HepG2 (cell line): ENCODE measurements around the gene SLC7A6OS. TPM values are rescaled to one million over a fixed set of nuclear protein-coding genes. Genes with fewer than 3 reads are reported as not detected.
A peak's percentile ranks its signal among the peaks of the same experiment; 100 is the strongest.

Source experiments
- ADNP ChIP-seq: sonication (generic); formaldehyde crosslinking; IDR thresholded peaks from 2 replicates; pipeline ENCODE4 v1.4.0; 2020; ENCODE audit warnings: missing genetic modification reagents
- ATF3 ChIP-seq: sonication (generic); formaldehyde crosslinking; IDR thresholded peaks from 2 replicates; pipeline ENCODE4 v1.4.0; 2020; ENCODE audit warnings: missing genetic modification reagents
- DBP ChIP-seq: sonication (generic); formaldehyde crosslinking; IDR thresholded peaks from 2 replicates; pipeline ENCODE4 v1.4.0; 2020; ENCODE audit warnings: missing genetic modification reagents; ENCODE audit errors: not compliant biosample characterization
- FOXM1 ChIP-seq: sonication (generic); formaldehyde crosslinking; IDR thresholded peaks from 2 replicates; pipeline ENCODE4 v1.5.0; 2020; ENCODE audit warnings: missing genetic modification reagents
- GATA4 ChIP-seq: sonication (generic); IDR thresholded peaks from 2 replicates; pipeline ENCODE4 v1.6.1; 2016; ENCODE audit warnings: antibody characterized with exemption, low read depth, borderline replicate concordance
- GATAD2A ChIP-seq: IDR thresholded peaks from 2 replicates; pipeline ENCODE4 v1.6.1; 2016
- KDM5B ChIP-seq: sonication (generic); formaldehyde crosslinking; IDR thresholded peaks from 2 replicates; pipeline ENCODE4 v1.4.0; 2020; ENCODE audit warnings: missing genetic modification reagents, mild to moderate bottlenecking, borderline replicate concordance
- REXO4 ChIP-seq: sonication (generic); formaldehyde crosslinking; IDR thresholded peaks from 2 replicates; pipeline ENCODE4 v1.8.0; 2022; ENCODE audit warnings: missing genetic modification reagents, mild to moderate bottlenecking, borderline replicate concordance
- RXRB ChIP-seq: IDR thresholded peaks from 2 replicates; pipeline ENCODE4 v1.6.1; 2016; ENCODE audit warnings: borderline replicate concordance, missing genetic modification reagents, missing compliant biosample characterization
- SMYD3 ChIP-seq: sonication (generic); formaldehyde crosslinking; IDR thresholded peaks from 2 replicates; pipeline ENCODE4 v1.8.1; 2023; ENCODE audit warnings: mild to moderate bottlenecking, missing genetic modification reagents
- TERF1 ChIP-seq: sonication (generic); formaldehyde crosslinking; IDR thresholded peaks from 2 replicates; pipeline ENCODE4 v1.8.0; 2022; ENCODE audit warnings: mild to moderate bottlenecking, missing genetic modification reagents, moderate library complexity
- TRAFD1 ChIP-seq: sonication (generic); formaldehyde crosslinking; IDR thresholded peaks from 2 replicates; pipeline ENCODE4 v1.5.1; 2020; ENCODE audit warnings: missing genetic modification reagents, mild to moderate bottlenecking, borderline replicate concordance
- YEATS2 ChIP-seq: sonication (generic); formaldehyde crosslinking; IDR thresholded peaks from 2 replicates; pipeline ENCODE4 v1.4.0; 2020; ENCODE audit warnings: missing genetic modification reagents, borderline replicate concordance
- ZC3H13 ChIP-seq: sonication (generic); formaldehyde crosslinking; IDR thresholded peaks from 2 replicates; pipeline ENCODE4 v1.8.1; 2023; ENCODE audit warnings: mild to moderate bottlenecking, missing genetic modification reagents, moderate library complexity
- ZFP1 ChIP-seq: IDR thresholded peaks from 2 replicates; pipeline ENCODE4 v1.6.1; 2016
- ZNF20 ChIP-seq: sonication (generic); formaldehyde crosslinking; IDR thresholded peaks from 2 replicates; pipeline ENCODE4 v1.4.0; 2020; ENCODE audit warnings: mild to moderate bottlenecking, moderate library complexity, missing genetic modification reagents
- ZNF276 ChIP-seq: sonication (generic); formaldehyde crosslinking; IDR thresholded peaks from 2 replicates; pipeline ENCODE4 v1.4.0; 2020; ENCODE audit warnings: mild to moderate bottlenecking, low read depth, missing genetic modification reagents
- ZNF512B ChIP-seq: sonication (generic); formaldehyde crosslinking; IDR thresholded peaks from 2 replicates; pipeline ENCODE4 v1.5.1; 2020; ENCODE audit warnings: missing genetic modification reagents, mild to moderate bottlenecking, borderline replicate concordance
- ZNF562 ChIP-seq: sonication (generic); formaldehyde crosslinking; IDR thresholded peaks from 2 replicates; pipeline ENCODE4 v1.8.0; 2022; ENCODE audit warnings: missing genetic modification reagents, borderline replicate concordance
- ZNF577 ChIP-seq: sonication (generic); formaldehyde crosslinking; IDR thresholded peaks from 2 replicates; pipeline ENCODE4 v1.4.0; 2020; ENCODE audit warnings: mild to moderate bottlenecking, low read depth, missing genetic modification reagents, borderline replicate concordance
- ZNF7 ChIP-seq: IDR thresholded peaks from 2 replicates; pipeline ENCODE4 v1.6.1; 2016; ENCODE audit warnings: missing biosample characterization, missing genetic modification reagents
- polyA plus RNA-seq, 8 experiments: library from polyadenylated mRNA; depleted of rRNA in 3 of 8; stranded (reverse) in 7 of 8; unstranded in 1 of 8; fragments of >200 nt; fragmentation: Illumina TruSeq in 4 of 8; extraction: Trizol in 4 of 8; gene quantifications; 2 replicates each; pipeline versions ENCODE4 v1.2.1 to v1.2.3, GENCODE V29; 2011 to 2016; ENCODE audit warnings: low read depth in 4 of 8, missing spikeins in 1 of 8, mixed read lengths in 1 of 8; ENCODE audit not compliant: insufficient read depth in 1 of 8
- total RNA-seq, 5 experiments: library from RNA; depleted of rRNA; stranded (reverse); fragments of >200 nt; fragmentation: Illumina TruSeq; extraction: Trizol; gene quantifications; 2 replicates each; pipeline ENCODE4 v1.2.3, GENCODE V29; 2016; ENCODE audit warnings: low read depth in 1 of 5

Gene SLC7A6OS
- total and polyA plus RNA-seq, 2 of the 13 experiments (the other 11 are each of a cell fraction or from before 2014, with no cell fraction given), result 11.2 to 21.5 TPM

- TF ChIP-seq REXO4 (CRISPR knock-in tag), result no peak
- no peak for TF ChIP-seq ZNF512B
- TF ChIP-seq SMYD3, result no peak
- TF ChIP-seq ZNF562 (CRISPR knock-in tag), result no peak
- TF ChIP-seq DBP (CRISPR knock-in tag), result no peak
- TF ChIP-seq ZNF577 (CRISPR knock-in tag), result no peak
- TF ChIP-seq TRAFD1 (CRISPR knock-in tag), result no peak
- TF ChIP-seq ZNF20 (CRISPR knock-in tag), result peak; percentile 78; the same call in 1 of the 2 replicates
- TF ChIP-seq ADNP (CRISPR knock-in tag), result no peak
- TF ChIP-seq YEATS2 (CRISPR knock-in tag), result no peak
- TF ChIP-seq ZFP1, result no peak
- TF ChIP-seq FOXM1, result no peak
- TF ChIP-seq ZNF276 (CRISPR knock-in tag), result peak; percentile 31; the same call in 1 of the 2 replicates
- TF ChIP-seq ZC3H13 (CRISPR knock-in tag), result no peak
- TF ChIP-seq TERF1 (CRISPR knock-in tag), result no peak
- no peak for TF ChIP-seq ATF3
- peak; percentile 34; the same call in 1 of the 2 replicates for TF ChIP-seq GATAD2A (CRISPR knock-in tag)
- no peak for TF ChIP-seq GATA4
- no peak for TF ChIP-seq KDM5B
- TF ChIP-seq RXRB, result peak; percentile 63
- TF ChIP-seq ZNF7 (CRISPR knock-in tag), result no peak
Measured at GRCh38 chr16:68328151-68328859, 17.6 kb upstream of the SLC7A6OS start (continued).
